Panc1 (cell line): ENCODE data around the gene CFAP299. TPM values are rescaled to one million over a fixed set of nuclear protein-coding genes. Genes with fewer than 3 reads are reported as not detected.

Experiments used
- total RNA-seq: library from RNA; stranded (reverse); gene quantifications from one replicate; pipeline ENCODE4 v1.2.1, GENCODE V29; 2021; ENCODE audit not compliant: unreplicated experiment

Gene CFAP299
- total RNA-seq, 1 experiment from 2014 or later, result not detected

Other genes starting within 250 kb of the CFAP299 start
- 5.3 TPM for gene PRDM8, start 138.2 kb upstream of the CFAP299 start, total RNA-seq
- 1.3 TPM for gene FGF5, start 69.1 kb upstream of the CFAP299 start, total RNA-seq